GM21515 (cell line): Measurements from ENCODE around the gene EPHB2.

ENCODE experiments used
- ATAC-seq: cut with Tn5 transposase; IDR thresholded peaks from one replicate; pipeline ENCODE4 v1.9.1; 2021; ENCODE audit not compliant: unreplicated experiment

The EPHB2 gene

GRCh38 chr1:22749919-22750684 is 39.5 kb downstream of the EPHB2 start:
- no peak for ATAC-seq

GRCh38 chr1:22750685-22751051 is 40.0 kb downstream of the EPHB2 start:
- no peak for ATAC-seq

GRCh38 chr1:22751124-22751531 is 40.5 kb downstream of the EPHB2 start:
- no peak for ATAC-seq

GRCh38 chr1:22752339-22752738 is 41.7 kb downstream of the EPHB2 start:
- ATAC-seq = no peak

GRCh38 chr1:22753481-22753971 is 42.9 kb downstream of the EPHB2 start:
- ATAC-seq = no peak

DNA sequence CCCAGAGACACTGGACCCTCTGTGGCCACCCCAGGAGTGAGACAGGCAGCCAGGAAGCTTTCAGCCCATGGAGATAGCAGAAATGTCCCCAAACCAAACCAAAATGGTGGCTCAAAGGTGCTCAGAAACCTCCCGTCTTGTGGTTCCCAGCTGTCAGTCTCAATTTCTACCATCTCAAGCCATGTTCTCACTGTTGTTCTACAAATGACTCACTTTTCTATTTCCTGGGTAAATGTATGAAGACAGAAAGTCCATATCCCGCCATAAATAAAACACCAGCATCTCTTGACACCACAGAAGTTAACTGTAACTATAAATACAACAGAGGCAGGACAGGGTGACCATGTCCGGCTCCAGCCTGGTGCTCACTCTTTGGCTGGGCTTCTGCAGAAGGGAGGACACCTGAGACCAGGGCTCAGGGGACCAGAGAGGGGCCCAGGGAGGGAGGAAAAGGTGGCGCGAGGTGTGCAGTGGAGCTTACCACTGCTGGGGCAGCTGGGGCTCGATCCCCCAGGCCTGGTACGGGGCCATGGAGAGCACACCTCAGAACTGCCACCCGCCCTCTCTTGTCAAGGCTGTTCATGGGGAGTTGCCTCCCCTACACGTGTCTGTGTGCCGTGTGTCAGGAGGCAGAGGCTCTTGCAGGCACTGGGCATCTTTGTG is 43.6 kb downstream of the EPHB2 start:
- ATAC-seq = no peak

DNA sequence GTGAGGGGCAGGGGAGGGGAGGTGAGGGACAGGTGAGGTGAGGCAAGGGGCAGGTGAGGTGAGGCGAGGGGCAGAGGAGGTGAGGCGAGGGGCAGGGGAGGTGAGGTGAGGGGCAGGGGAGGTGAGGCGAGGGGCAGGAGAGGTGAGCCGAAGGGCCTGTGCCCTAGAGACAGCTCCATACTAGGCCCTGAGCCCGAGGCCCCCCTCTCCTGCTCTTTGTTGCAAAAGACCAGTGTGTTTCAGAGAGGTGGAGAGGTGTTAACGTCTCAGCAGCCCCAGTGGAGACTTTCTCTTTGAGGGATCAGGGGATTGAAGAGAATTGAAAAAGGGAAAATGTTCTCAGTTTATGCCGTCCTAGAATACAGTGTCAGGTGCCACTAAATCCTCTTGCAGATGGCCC is 44.2 kb downstream of the EPHB2 start:
- ATAC-seq = no peak

- no peak for ATAC-seq
Observed at GRCh38 chr1:22755641-22756040, 45.0 kb downstream of the EPHB2 start.

DNA sequence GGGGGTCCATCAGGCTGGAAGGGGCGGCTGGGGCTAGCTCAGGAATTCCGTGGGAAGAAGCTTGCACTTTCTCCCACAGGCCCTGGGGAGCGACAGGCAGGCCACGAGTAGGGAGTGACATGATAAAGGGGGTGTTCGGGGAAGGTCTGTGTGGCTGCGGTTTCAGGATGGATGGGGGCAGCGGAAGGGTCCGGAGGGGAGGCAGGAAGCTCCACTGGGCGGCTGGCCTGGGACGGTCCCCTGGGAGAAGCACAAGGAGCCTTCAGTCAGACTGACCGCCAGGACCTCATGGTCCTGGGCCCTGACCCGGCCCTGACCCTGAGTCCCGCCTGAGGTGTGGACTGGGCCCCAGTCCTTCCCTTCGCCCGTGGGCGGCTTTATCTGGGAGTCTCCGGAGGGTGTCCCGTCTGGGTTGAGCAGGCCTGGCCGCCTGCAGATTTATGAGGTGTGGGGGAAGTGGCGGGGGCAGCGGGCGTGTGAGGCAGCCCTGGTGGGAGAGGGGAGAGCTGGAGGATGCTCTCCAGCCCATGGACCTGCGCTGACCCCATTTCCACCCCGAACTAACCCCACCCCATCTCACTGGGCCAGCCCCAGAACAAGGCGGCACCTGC is 45.6 kb downstream of the EPHB2 start:
- no peak for ATAC-seq

- no peak for ATAC-seq
Observed at GRCh38 chr1:22760455-22760854, 49.8 kb downstream of the EPHB2 start.

DNA sequence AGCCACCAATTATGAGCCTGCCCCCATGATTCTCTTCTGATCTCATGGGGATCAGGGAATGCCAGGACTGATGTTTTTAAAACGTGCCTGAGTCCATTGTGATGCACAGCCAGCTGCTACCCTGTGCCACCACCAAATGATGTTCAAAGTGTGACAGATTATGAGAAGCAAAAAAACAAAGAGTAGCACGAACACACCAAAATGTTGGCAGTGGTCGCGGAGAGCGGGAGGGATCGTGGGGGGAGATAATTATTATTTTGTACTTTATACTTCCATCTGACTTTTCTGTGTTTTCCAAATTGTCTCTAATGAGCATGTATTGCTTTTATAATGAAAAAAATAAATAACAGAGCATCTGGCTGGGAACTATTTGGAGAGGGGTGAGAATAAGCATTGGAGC is 50.5 kb downstream of the EPHB2 start:
- ATAC-seq = no peak

GRCh38 chr1:22761821-22762220 is 51.2 kb downstream of the EPHB2 start:
- ATAC-seq = no peak

- no peak for ATAC-seq
Observed at GRCh38 chr1:22763487-22764200, 53.0 kb downstream of the EPHB2 start.

DNA sequence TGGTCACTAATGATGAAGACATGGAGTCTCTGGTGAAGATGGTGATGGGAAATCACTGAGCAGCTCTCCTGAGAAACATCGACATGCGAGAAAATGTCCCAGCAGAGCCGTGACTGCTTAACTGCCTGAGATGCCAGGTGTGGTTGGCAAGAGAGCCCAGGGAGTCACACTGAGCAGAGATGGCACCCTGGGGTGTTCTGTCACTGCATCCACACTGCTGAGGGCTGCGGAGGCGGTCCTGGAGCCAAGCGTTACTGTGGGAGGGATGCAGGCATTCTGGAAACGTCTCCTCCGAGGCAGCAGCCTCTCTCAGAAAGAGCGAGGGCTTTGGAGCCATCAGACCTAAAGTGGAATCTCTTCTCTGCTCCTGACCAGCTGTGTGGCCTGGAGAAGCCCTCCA is 57.2 kb downstream of the EPHB2 start:
- ATAC-seq = no peak

DNA sequence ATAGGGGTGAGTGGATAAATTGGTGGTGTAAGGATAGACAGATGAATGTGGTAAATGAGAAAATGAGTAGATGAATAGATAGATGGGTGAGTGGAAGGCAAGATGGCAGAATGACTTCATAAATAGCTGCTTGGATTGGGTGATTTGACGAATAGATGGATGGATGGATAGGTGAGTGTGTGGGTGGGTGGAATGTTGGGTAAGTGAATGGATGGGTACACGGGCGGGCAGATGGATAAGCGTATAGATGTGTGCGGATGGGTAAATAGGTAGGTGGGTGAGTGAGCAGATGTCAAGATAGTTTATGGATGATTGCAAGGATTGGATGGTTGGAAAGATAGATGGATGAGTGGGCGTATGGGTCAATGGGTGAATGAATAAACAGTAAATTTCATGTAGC is 59.3 kb downstream of the EPHB2 start:
- ATAC-seq = no peak

DNA sequence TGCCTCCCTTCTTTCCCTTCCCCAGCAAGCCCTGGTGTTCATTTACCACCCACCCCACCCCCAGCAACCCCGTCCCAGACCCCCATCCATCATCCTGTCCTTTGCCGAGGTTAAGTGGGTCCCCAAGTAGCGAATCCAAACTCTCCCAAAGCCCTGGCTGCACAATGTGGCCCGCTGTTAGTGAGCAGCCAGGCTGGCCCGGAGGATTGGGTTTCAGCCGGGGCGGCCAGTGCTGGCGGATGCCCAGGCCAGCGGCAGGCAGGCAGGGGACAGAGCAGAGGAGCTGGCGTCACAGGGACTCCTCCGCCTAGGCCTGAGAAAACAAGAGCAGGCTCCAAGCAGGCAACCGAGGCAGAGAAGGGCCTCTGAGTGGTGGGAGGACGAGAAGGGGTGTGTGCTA is 61.4 kb downstream of the EPHB2 start:
- no peak for ATAC-seq

- ATAC-seq = no peak
Observed at GRCh38 chr1:22773981-22774832, 63.6 kb downstream of the EPHB2 start.

- no peak for ATAC-seq
Observed at GRCh38 chr1:22774833-22775182, 64.2 kb downstream of the EPHB2 start.

- no peak for ATAC-seq
Observed at GRCh38 chr1:22775478-22775877, 64.8 kb downstream of the EPHB2 start.

- no peak for ATAC-seq
Observed at GRCh38 chr1:22776035-22776613, 65.5 kb downstream of the EPHB2 start.
